ENCODE data around the gene GPC5.

GRCh38 chr13:91351123-91351522 lies 47.3 kb upstream of the GPC5 start:
- TF ChIP-seq CTCF (IDR thresholded peaks at IDR 0.05) (no peak), POLR2A (IDR thresholded peaks at IDR 0.05) (no peak)
